A673 (cell line): ENCODE data around the gene CTPS2. TPM values are rescaled to one million over a fixed set of nuclear protein-coding genes. Genes with fewer than 3 reads are reported as not detected.
"Not testable (repeated sequence)": the region's sequence is repeated elsewhere in the genome, so short reads cannot be mapped to it uniquely, and the experiment has no call there.

Experiments
- BruUV-seq: library from RNA; stranded (reverse); fragments of 400-500 nt; replicated peaks from 2 replicates; lab custom pipeline; 2021; lab: Mats Ljungman, UMichigan
- CTCF ChIA-PET: fragments of 300-600 bp; sonication (Branson Sonifier 250); formaldehyde crosslinking; loops from one replicate; lab custom pipeline; 2022; ENCODE audit warnings: antibody characterized with exemption; lab: Charles Lee
- POLR2A ChIA-PET: fragments of 300-600 bp; sonication (Branson Sonifier 250); formaldehyde crosslinking; loops from one replicate; lab custom pipeline; 2022; ENCODE audit warnings: antibody characterized with exemption; ENCODE audit not compliant: low non-redundant PET; lab: Charles Lee
- DNase-seq: peaks from one replicate; pipeline ENCODE4 v3.0.0-alpha.2; 2015; ENCODE audit warnings: low spot score
- H3K27ac ChIP-seq: fragments of 200-600 bp; sonication (generic); 2 replicates; pipeline ENCODE4 v1.5.1; 2016; ENCODE audit warnings: mixed run types, low read depth, mild to moderate bottlenecking, mixed read lengths, antibody characterized with exemption, low read length; ENCODE audit not compliant: poor library complexity, severe bottlenecking
- H3K27me3 ChIP-seq: fragments of 200-600 bp; sonication (generic); replicated peaks from 2 replicates; pipeline ENCODE4 v1.6.1; 2017; ENCODE audit warnings: mixed run types, low read depth, mild to moderate bottlenecking, mixed read lengths, antibody characterized with exemption, low read length; ENCODE audit not compliant: insufficient read depth, poor library complexity
- H3K36me3 ChIP-seq: fragments of 200-600 bp; sonication (generic); 2 replicates; pipeline ENCODE4 v1.6.1; 2016; ENCODE audit warnings: mixed run types, mild to moderate bottlenecking, mixed read lengths, antibody characterized with exemption, low read length; ENCODE audit not compliant: insufficient read depth, poor library complexity, severe bottlenecking
- H3K4me1 ChIP-seq: fragments of 200-600 bp; sonication (generic); 2 replicates; pipeline ENCODE4 v1.6.1; 2017; ENCODE audit warnings: mixed run types, mild to moderate bottlenecking, mixed read lengths, antibody characterized with exemption, low read length; ENCODE audit not compliant: insufficient read depth, poor library complexity, severe bottlenecking
- H3K4me3 ChIP-seq: fragments of 200-600 bp; sonication (generic); 2 replicates; pipeline ENCODE4 v1.5.1; 2016; ENCODE audit warnings: low read depth, mixed run types, mild to moderate bottlenecking, mixed read lengths, low read length; ENCODE audit not compliant: poor library complexity, severe bottlenecking
- H3K9me3 ChIP-seq: fragments of 200-600 bp; sonication (generic); 2 replicates; pipeline ENCODE4 v1.6.1; 2016; ENCODE audit warnings: mixed run types, low read depth, mild to moderate bottlenecking, mixed read lengths, antibody characterized with exemption, low read length; ENCODE audit not compliant: poor library complexity, severe bottlenecking
- EZH2 ChIP-seq: fragments of 200-600 bp; sonication (generic); IDR thresholded peaks from 2 replicates; pipeline ENCODE4 v1.6.1; 2017; ENCODE audit warnings: borderline replicate concordance, low read depth, mild to moderate bottlenecking, mixed read lengths, antibody characterized with exemption, low read length; ENCODE audit not compliant: poor library complexity, severe bottlenecking
- intact Hi-C: fragments of 100-400 bp; cut with micrococcal nuclease; formaldehyde crosslinking; loops from one replicate; pipeline ENCODE4 v1.10.0; 2022; ENCODE audit not compliant: unreplicated experiment
- total RNA-seq: library from RNA; stranded (reverse); gene quantifications from 2 replicates; pipeline ENCODE4 v1.2.3, GENCODE V29; 2021
- TF ChIP-seq, protein P1 (sequence below): fragments of 300-800, 200-600 bp; sonication (generic); conservative IDR thresholded peaks from 2 replicates; pipeline ENCODE4 v1.5.1; 2017; ENCODE audit warnings: low read depth, mild to moderate bottlenecking, antibody characterized with exemption, low read length, moderate library complexity, mixed read lengths

The CTPS2 gene
- total RNA-seq, 1 experiment from 2014 or later, result 15.6 TPM

- H3K36me3 ChIP-seq, result no peaks in the 10 kb centered on the region
- peaks cover 3% of the 10 kb centered on the region for H3K27me3 ChIP-seq
- TF ChIP-seq, protein P1, sequence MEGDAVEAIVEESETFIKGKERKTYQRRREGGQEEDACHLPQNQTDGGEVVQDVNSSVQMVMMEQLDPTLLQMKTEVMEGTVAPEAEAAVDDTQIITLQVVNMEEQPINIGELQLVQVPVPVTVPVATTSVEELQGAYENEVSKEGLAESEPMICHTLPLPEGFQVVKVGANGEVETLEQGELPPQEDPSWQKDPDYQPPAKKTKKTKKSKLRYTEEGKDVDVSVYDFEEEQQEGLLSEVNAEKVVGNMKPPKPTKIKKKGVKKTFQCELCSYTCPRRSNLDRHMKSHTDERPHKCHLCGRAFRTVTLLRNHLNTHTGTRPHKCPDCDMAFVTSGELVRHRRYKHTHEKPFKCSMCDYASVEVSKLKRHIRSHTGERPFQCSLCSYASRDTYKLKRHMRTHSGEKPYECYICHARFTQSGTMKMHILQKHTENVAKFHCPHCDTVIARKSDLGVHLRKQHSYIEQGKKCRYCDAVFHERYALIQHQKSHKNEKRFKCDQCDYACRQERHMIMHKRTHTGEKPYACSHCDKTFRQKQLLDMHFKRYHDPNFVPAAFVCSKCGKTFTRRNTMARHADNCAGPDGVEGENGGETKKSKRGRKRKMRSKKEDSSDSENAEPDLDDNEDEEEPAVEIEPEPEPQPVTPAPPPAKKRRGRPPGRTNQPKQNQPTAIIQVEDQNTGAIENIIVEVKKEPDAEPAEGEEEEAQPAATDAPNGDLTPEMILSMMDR, result no peak
- TF ChIP-seq EZH2, result no peak
- intact Hi-C loops, result no loop called here
- CTCF ChIA-PET, result no interaction called here
- no peak overlapping the region for H3K4me3 ChIP-seq
- no peak for DNase-seq
- no peak overlapping the region for H3K27ac ChIP-seq
- H3K9me3 ChIP-seq, result no peaks in the 10 kb centered on the region
- POLR2A ChIA-PET, result interaction anchor here (0.7 kb wide), 1 partner anchor 180 kb away, joined by 4 read pairs; no protein-coding TSS in a partner anchor
- BruUV-seq, result no TSS peak
- H3K4me1 ChIP-seq, result no peaks in the 10 kb centered on the region
These were observed 106.2 kb downstream of the CTPS2 start for GRCh38 chrX:16606142-16606720.

GRCh38 chrX:16604337-16604736, 108.1 kb downstream of the CTPS2 start:
- peaks cover 6% of the 10 kb centered on the region for H3K4me1 ChIP-seq
- H3K4me3 ChIP-seq, result no peak overlapping the region
- no peak for DNase-seq
- POLR2A ChIA-PET, result no interaction called here
- no TSS peak for BruUV-seq
- no peaks in the 10 kb centered on the region for H3K9me3 ChIP-seq
- intact Hi-C loops, result no loop called here
- H3K36me3 ChIP-seq, result no peaks in the 10 kb centered on the region
- peaks cover 3% of the 10 kb centered on the region for H3K27me3 ChIP-seq
- TF ChIP-seq, protein P1, result no peak
- no peak for TF ChIP-seq EZH2
- CTCF ChIA-PET, result no interaction called here
- H3K27ac ChIP-seq, result no peak overlapping the region

DNA sequence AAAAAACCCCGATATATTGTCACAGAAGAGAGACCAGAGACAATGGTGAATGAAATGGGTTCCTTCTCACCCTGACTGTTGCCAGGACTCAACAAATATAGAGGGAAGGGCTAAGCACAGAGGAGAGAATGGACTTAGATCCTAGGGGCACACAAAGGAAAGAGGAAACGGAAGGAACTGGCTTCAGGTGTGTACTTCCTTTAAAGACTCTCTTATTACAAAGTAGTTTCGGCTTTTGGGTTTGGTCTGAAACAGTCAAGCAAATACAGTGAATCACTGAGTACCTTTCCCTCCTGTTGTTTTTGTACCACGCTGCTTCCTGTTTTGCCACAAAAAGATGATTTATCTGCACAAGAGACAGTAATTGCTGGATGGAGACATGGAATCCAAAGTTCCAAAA, 108.6 kb downstream of the CTPS2 start:
- peaks cover 6% of the 10 kb centered on the region for H3K4me1 ChIP-seq
- no peak overlapping the region for H3K27ac ChIP-seq
- no peaks in the 10 kb centered on the region for H3K27me3 ChIP-seq
- no TSS peak for BruUV-seq
- intact Hi-C loops, result no loop called here
- H3K4me3 ChIP-seq, result no peak overlapping the region
- ChIA-PET POLR2A (no interaction called here), CTCF (no interaction called here)
- H3K9me3 ChIP-seq, result no peaks in the 10 kb centered on the region
- no peaks in the 10 kb centered on the region for H3K36me3 ChIP-seq
- TF ChIP-seq EZH2, result no peak
- TF ChIP-seq, protein P1, result no peak
- no peak for DNase-seq

GRCh38 chrX:16603235-16603634, 109.2 kb downstream of the CTPS2 start:
- CTCF ChIA-PET, BruUV-seq, H3K9me3 ChIP-seq, H3K4me1 ChIP-seq, H3K4me3 ChIP-seq, H3K27ac ChIP-seq, DNase-seq, intact Hi-C loops, H3K27me3 ChIP-seq, H3K36me3 ChIP-seq, POLR2A ChIA-PET: not testable (repeated sequence)
